Gastroesophageal sphincter (tissue), 3 donors: ENCODE data around the gene MTUS2.

ENCODE experiments used
- CTCF ChIP-seq, 4 experiments: fragments of 200-600 bp in 2 of 4; fragments of 450-650 bp in 2 of 4; sonication (generic) in 1 of 4; IDR thresholded peaks; one replicate each; pipeline ENCODE4 v1.5.1; 2017 to 2019; ENCODE audit warnings: antibody characterized with exemption in 4 of 4, mild to moderate bottlenecking in 2 of 4, moderate library complexity in 2 of 4
- EP300 ChIP-seq: sonication (generic); formaldehyde crosslinking; IDR thresholded peaks from one replicate; pipeline ENCODE4 v1.6.1; 2017; ENCODE audit warnings: antibody characterized with exemption, mild to moderate bottlenecking
- POLR2A ChIP-seq, 2 donors: fragments of 450-650 bp; IDR thresholded peaks; one replicate each; pipeline ENCODE4 v1.6.1; 2017; ENCODE audit warnings: antibody characterized with exemption in 2 of 2, mild to moderate bottlenecking in 2 of 2, moderate library complexity in 1 of 2
- POLR2AphosphoS5 ChIP-seq: sonication (generic); formaldehyde crosslinking; IDR thresholded peaks from one replicate; pipeline ENCODE4 v1.6.1; 2017; ENCODE audit warnings: antibody characterized with exemption

GRCh38 chr13:28964803-28965202, 144.7 kb downstream of the MTUS2 start:
- TF ChIP-seq CTCF (IDR thresholded peaks at IDR 0.05), result no peak
- TF ChIP-seq POLR2AphosphoS5, result no peak
- TF ChIP-seq POLR2A (IDR thresholded peaks at IDR 0.05), result no peak
- TF ChIP-seq EP300, result no peak
